CD4-positive, alpha-beta T cell treated with Interleukin-4 for 4 hours (primary cell): ENCODE results near the gene CYP3A7.
"Not testable (repeated sequence)": the region's sequence is repeated elsewhere in the genome, so short reads cannot be mapped to it uniquely, and the experiment has no call there.

ENCODE experiments used
- DNase-seq: peaks from one replicate; pipeline ENCODE4 v3.0.0-alpha.2; 2020

The CYP3A7 gene

GRCh38 chr7:99734987-99735386, at the start of gene CYP3A7:
Gene CYP3A7, minus strand, starts transcription at chr7:99735196. Its CDS starts 103 bp downstream, at chr7:99735093.
- DNase-seq, result no peak

GRCh38 chr7:99784007-99784406, 49.0 kb upstream of the CYP3A7 start, which contains the start of gene CYP3A4:
Gene CYP3A4, minus strand, starts transcription at chr7:99784184. Its CDS starts 103 bp downstream, at chr7:99784081.
- DNase-seq, result no peak

DNA sequence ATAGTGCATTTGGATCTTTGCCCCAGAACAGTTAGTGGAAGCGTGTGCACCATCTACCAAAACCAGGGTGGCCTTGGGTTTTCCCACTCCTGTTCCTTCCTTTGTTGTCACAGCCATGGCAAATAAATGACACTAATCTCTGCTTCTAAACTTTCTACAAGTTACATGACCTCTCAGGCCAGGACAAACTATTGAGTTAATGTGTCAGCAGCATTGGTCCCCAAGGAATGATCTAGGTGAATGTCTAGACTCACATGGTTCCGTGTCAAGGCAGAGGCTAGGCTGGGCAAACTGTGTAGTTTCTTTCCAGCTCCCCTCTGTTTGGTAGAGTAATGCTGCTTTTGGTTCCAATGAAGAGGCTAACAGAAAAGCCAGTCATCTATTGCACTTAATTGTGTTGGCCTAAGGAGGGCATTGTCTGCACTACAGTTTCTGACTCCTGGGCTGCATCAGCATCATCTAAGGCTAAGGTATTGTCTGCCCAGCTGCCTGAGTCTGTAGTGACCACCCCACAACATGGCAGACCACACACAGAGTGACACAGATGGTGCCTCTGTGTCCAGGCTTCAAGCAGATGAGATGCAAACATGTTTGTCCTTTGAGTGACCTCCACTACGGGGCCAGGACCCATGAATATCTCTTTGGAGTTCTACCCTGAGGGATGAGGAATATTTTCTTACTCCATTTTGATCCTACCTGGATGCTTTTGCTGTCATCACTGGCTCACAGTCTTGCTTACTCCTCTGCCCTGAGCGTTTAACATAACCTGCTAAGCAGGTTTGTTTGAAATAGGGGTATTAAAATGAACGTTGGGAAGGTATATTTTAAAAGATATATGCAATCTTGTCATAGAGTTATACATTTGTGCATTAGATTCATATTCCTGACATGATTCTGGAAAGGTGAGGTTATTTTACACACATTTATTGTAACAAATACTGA, 47.3 kb upstream of the CYP3A7 start:
- no peak for DNase-seq

DNA sequence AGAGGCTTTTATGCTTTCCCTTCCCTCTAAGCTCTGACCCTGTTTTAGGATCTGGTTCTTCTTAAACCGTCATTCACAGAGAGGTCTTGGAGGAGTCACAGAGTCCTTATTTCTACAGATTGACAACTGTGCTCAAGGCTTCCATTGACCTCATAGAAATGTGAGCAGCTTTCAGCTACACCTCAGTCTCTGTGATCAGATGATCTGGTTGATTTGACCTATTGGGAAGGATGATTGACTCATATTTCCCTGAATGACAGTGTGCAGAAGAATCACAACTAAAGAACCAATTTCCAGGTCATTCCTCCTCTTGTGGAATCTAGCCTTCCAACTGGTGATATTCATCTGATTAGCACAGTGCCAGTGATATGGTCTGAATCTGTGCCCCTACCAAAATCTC, 45.6 kb upstream of the CYP3A7 start:
- DNase-seq, result no peak

- DNase-seq, result no peak
Measured at GRCh38 chr7:99779949-99780348, 45.0 kb upstream of the CYP3A7 start.

DNA sequence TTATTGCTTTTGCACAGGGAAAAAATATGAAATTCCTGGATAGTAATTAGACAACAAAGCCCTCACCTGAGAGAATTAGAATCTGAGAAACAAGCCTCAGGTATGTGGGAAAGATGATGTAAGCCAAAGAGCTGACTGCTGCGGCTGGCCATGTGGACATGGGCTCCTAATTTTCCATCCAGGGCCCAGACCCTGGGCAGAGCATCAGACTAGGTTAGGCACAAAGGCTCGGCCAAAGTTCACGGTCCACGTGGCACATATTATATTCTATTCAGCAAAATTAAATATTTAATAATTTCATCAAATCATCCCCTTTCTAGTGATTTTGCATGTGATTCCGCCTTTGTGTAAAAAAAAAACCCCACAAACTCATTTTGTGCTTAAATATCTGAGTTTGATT, 43.9 kb upstream of the CYP3A7 start:
- DNase-seq, result no peak

GRCh38 chr7:99773395-99773794, 38.4 kb upstream of the CYP3A7 start:
- not testable (repeated sequence) for DNase-seq

GRCh38 chr7:99772565-99772964, 37.6 kb upstream of the CYP3A7 start:
- no peak for DNase-seq

- not testable (repeated sequence) for DNase-seq
Measured at GRCh38 chr7:99769494-99769893, 34.5 kb upstream of the CYP3A7 start.

DNA sequence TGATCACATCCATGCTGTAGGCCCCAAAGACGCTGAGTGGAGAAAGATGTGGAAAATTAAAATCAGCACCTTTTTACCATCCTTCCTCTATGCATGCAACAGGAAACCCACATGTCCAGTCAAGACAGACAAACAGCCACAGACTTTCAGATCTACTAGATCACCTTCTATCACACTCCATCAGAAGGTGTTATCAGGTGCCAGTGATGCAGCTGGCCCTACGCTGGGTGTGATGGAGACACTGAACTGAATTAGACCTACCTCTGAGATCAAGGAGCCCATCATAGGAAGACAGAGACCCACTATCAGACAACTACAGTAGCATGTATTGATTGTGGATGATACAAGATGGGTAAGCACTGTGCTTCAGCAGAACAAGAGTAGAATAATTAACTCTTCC, 33.5 kb upstream of the CYP3A7 start:
- DNase-seq, result no peak

DNA sequence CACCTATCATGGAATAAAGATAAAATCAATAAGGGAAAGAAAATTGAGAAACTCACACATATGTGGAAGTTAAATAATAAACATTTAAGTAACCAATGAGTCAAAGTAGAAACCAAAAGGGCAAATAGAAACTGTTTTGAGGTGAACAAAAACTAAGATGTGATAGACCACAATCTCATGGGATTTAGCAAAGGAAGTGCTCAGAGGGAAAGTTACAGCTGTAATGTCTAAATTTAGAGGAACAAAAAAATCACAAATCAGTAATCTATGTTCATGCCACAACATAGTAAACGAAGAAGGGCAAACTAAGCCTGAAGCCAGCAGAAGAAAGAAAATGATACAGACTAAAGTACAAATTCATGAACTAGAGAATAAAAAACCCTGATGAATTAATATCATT, 32.7 kb upstream of the CYP3A7 start:
- DNase-seq, result no peak

DNA sequence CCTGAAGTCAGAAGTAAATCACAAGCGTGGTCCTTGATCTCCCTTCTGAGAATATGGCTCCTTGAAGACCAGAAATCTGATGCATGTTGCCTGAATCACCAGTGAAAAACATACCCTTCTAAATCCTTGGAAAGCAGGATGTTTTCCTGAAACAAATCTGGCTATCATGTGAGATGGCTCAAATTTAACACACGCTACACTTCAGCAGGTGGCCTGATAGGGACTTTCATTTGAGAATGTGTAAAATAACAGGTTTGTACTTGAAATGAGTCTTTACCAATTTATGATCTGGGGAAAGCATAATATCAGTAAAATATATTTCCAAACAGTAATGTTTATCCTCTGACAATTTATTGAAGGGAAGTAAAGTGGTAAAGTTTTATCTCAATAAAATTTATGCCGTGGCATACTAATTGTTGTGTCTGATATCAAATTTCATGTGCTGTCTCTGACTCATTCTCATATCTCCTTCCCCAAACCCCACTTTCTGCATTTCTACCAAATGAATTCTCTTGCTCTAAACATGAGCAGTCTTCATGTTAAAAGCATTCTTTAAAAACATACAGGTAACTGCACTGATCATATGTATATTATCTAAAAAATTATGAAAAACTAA, 31.6 kb upstream of the CYP3A7 start:
- DNase-seq, result no peak

DNA sequence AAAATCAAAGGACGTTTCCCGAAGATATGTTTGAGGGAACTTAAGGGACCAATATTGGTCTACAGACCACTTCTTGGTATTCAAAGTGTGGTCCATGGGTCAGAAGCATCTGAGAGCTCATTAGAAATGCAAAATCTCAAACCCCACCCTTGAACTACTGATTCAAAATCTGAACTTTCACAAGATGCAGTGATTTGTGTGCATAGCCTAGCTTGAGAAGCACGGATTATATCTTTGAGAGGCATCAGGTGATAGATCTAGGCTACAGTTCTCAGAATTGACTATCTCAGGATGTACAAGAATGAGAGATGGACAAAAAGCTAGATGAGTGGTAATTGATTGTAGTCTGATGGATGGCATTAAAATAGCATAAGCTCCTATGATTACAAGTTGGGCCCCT, 29.5 kb upstream of the CYP3A7 start:
- no peak for DNase-seq

DNA sequence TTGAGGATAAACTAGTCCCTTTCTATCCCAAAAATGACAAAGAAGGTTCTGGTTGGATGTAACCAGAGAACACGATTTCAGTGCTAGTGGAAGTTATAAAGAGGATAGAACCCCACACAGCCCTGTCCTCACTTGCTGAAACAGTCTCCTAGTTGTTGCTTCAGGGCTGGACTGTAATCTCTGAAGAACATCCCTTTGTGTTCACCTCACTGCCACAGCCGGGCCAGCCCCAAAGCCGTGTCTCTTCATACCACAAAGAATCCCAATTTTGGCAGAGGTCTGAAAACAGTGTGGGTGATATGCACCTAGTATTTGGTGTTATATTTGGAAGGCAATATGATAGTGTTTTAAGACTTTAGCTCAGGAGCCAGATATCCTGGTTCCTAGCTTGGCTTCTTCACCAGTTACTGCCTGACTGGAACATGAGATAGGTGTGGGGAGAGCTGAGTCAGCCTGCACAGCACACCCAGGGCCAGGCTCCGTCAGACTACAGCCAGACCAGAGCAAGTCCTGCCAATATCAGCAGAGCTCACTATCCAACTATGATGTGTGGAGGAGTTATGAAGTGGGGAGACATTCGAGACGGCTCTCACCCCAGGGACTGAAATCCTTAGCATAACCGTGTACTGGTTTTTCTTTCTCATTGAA, 27.8 kb upstream of the CYP3A7 start:
- no peak for DNase-seq

GRCh38 chr7:99755085-99755484, 20.1 kb upstream of the CYP3A7 start:
- DNase-seq, result no peak

- DNase-seq, result no peak
Measured at GRCh38 chr7:99752356-99752755, 17.4 kb upstream of the CYP3A7 start.

DNA sequence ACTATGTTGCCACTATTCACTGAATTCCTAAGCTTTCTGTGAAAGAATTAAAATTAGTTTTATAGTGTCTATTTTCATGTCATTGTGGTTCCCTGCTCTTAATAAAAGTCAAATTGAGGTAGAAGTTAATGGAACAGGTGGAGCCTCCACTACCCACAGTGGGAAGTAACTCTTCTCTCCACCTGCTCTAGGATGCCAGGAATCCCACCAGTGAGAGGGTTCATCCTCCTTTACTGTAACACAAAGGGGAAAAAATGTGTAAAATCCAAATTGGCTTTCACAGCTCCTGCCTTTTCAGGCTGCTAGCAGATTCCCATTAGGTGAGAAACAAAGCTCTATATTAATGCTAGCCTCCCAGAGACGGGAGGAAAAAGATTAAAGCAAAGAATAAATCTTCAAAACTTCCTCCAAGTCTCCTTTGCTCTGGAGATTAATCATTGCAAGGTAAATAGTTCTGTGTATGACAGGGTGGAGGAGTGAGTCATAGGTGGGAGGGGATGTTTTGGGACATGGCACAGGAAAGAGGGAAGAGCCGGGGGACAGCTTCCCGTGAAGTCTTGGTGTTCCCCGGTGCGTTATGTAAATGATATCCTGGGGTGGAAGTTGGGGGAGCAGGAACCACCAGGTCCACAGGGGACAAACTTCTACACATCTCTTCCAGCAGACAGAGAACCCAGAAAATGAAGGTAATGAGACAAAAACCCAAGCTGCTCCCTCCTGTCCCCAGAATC, 16.5 kb upstream of the CYP3A7 start:
- not testable (repeated sequence) for DNase-seq

GRCh38 chr7:99748846-99749579, 14.0 kb upstream of the CYP3A7 start:
- DNase-seq, result no peak

DNA sequence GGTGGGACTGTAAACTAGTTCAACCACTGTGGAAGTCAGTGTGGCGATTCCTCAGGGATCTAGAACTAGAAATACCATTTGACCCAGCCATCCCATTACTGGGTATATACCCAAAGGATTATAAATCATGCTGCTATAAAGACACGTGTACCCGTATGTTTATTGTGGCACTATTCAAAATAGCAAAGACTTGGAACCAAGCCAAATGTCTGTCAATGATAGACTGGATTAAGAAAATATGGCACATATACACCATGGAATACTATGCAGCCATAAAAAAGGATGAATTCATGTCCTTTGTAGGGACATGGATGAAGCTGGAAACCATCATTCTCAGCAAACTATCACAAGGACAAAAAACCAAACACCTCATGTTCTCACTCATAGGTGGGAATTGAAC, 11.9 kb upstream of the CYP3A7 start:
- DNase-seq, result not testable (repeated sequence)

- DNase-seq, result not testable (repeated sequence)
Measured at GRCh38 chr7:99745395-99745794, 10.4 kb upstream of the CYP3A7 start.

DNA sequence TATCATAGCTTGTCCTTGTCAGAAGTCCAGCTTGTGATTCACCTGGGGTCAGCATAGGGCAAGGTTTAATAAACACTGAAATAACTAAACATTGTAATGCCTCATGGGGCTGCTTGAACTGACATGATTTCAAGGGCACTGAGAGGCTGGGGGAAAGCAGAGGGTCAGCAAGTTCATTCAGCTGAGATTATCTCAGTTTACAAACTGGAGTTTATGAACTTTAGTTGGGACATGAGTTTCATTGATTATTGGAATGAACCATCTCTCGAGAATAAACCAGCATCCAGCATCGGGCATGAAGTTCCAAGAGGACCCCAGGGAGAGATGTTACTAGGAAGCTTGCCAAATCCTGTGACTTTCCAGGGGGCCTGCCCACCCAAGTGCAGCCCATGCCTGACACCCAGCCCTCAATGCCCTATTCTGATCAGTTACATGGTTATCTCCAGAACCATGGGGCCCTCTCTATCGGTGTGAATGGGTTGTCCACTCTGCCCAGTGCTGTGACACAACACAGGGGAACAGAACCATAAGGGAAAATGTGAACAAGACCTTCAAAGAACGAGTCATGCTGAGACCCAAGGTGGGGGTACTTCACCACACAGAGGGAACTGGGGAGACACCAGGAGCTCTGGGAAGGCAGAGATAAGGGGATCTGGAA, 7.9 kb upstream of the CYP3A7 start:
- no peak for DNase-seq

DNA sequence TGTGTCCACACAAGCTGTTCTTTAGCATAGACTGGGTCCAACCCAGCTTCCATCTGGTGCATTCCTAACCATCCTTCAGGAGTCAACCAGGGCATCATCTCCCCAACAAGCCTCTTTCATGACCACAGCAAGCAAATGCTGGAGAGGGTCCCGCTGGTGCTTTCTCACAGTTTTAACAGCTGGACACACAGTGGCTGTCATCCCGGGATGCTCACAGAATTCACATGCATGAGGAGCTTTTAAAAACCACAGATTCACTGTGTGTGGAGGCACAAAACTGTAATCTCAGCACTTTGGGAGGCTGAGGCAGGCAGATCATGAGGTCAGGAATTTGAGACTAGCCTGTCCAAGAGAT, 6.4 kb upstream of the CYP3A7 start:
- DNase-seq, result no peak
